Umbilical cord (tissue), 2 donors: Measurements from ENCODE around the gene OR3A1. TPM values are rescaled to one million over a fixed set of nuclear protein-coding genes. Genes with fewer than 3 reads are reported as not detected.
"Not testable (repeated sequence)": the region's sequence is repeated elsewhere in the genome, so short reads cannot be mapped to it uniquely, and the experiment has no call there.

Experiments used
- DNase-seq: peaks from one replicate; pipeline ENCODE4 v3.0.0-alpha.2; 2015; ENCODE audit warnings: low spot score
- total RNA-seq: library from RNA; depleted of rRNA; stranded (reverse); fragments of >200 nt; gene quantifications from one replicate; pipeline ENCODE4 v1.2.3, GENCODE V29; 2014; ENCODE audit warnings: low replicate concordance; ENCODE audit not compliant: insufficient read depth

Gene OR3A1, protein sequence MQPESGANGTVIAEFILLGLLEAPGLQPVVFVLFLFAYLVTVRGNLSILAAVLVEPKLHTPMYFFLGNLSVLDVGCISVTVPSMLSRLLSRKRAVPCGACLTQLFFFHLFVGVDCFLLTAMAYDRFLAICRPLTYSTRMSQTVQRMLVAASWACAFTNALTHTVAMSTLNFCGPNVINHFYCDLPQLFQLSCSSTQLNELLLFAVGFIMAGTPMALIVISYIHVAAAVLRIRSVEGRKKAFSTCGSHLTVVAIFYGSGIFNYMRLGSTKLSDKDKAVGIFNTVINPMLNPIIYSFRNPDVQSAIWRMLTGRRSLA
- 0.48 TPM for total RNA-seq

DNA sequence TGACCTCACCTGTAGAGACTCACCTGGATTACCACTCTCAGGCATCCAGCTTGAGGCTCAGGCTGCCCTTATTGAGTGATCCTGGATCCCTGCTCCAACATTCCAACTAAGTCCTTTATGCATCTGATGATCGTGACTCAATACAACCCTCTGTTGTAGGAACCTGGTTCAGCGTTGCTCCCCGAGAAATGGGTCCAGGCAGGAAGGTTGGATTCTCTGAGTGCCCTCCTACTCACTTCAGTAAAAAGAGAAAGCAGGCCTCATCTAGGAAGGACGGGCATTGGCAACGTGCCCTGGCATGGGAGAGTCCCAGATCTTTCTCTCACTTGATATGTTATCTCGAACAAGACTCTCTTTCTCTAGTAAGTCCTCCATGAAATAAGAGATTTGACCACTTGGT lies at the start of gene OR3A1:
Gene OR3A1, minus strand, starts transcription at position 101 of the 400 bp plus-strand sequence. CDS start 5,778 bp downstream, outside the sequence.
- no peak for DNase-seq

- not testable (repeated sequence) for DNase-seq
These were observed 44.6 kb upstream of the OR3A1 start for GRCh38 chr17:3342782-3343181.

GRCh38 chr17:3335876-3336275 lies 37.7 kb upstream of the OR3A1 start:
- DNase-seq, result no peak

DNA sequence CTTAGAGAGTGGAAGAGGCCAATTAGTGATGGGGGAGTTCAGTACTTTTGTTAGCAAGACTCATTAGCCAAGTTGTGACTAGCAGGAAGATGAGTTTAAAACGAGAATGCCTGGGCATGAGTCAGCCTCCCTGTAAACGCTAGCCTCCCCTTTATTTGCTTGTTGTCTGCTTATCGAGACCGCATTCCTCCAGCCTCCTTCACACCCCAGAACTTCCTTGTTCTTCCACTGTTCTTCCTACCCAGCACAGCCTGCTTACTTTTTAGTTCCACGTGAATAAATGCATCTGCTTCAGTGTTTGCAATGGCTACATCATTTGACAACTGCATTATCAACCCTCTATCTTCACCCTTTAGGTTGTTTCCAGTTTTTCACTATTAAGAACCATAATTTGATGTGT lies 20.2 kb upstream of the OR3A1 start:
- DNase-seq, result no peak

DNA sequence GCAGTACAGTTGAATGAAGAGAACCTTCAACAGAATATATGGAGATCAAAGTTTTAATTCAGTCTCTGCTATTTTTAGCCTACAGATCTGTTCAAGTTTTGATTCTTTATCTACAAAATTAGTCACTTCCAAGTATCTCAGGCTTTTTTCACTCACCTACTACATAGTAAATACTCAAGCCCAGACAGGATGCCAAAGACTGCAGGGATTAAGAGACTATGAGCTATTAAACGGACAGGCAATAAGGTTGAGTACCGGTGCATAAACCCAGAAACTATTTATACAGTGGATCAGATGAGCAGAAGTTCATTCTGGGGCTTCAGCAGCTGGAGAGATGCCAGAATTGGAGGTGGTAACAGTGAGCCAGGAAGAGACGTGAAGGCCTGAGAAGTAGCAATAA lies 18.7 kb upstream of the OR3A1 start:
- DNase-seq, result no peak

DNA sequence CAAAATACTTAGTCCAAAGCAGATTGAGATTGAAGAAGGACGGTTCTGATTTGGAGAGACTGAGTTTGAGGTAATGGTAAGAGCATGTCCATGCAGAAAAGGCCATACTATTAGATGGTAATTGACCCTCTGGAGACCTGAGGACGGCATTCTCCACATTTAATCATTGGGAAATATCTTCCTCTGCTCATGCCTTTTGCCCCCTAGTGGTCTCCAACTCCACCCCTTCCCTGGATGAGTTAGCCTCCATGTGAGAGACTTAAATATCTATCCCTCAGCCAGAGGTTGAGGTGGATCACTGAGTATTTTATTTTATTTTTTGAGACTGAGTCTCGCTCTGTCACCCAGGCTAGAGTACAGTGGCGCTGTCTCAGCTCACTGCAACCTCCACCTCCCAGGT lies 10.4 kb upstream of the OR3A1 start:
- DNase-seq, result no peak

DNA sequence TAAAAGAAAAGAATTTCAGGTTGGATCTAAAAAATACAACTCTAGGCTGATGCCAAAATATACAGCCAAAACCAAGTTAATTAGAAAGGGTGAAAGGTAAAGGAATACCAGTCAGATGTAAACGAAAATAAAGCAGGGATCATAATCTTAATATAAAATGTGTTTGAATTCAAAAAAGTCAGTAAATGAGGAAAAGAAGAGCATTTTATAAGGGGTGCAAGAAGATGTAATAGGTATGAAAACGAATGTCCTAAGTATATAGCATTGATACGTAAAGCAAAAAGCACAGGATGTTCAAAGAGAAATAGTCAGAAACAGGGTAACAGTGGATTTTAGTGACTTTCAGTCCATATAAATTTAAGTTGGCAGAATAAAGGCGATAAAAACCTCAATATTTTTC lies 2.5 kb downstream of the OR3A1 start:
- no peak for DNase-seq

- DNase-seq, result not testable (repeated sequence)
These were observed 4.6 kb downstream of the OR3A1 start for GRCh38 chr17:3293548-3293947.

DNA sequence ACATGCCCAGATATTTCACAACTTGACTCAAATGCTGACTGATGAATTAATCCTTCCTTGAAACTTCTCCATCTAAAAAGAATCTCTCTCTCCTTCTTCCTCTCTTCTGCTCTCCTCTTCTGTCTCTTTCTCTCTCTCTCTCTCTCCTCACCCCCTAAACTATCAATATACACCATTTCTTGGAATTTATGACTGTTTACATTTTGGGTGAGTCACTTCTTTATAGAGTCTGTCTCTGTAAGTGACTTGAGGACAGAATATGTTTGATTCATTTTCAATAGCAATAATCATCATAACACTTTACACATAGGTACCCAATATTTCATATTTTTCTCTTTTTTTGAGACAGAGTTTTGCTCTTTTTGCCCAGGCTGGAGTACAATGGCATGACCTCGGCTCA lies 15.3 kb downstream of the OR3A1 start:
- no peak for DNase-seq

DNA sequence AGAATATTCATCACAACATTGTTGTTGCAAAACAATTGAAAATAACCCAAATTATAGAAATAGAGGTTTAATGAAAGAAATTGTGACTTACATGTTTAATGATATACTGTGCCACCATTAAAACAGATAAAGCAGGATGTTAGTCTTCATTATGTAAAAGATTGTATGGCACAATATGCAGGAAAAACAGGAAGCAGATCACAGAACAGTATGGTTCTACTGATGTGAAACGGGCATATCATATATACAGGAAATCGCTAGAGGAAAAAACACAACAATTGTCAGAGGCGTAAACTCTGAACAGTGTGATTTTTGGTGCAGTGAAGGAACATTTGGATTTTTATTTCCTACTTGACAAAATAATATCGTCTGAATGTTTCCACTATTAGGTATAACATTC lies 22.0 kb downstream of the OR3A1 start:
- no peak for DNase-seq

GRCh38 chr17:3271072-3271848 lies 26.9 kb downstream of the OR3A1 start:
- DNase-seq, result no peak

DNA sequence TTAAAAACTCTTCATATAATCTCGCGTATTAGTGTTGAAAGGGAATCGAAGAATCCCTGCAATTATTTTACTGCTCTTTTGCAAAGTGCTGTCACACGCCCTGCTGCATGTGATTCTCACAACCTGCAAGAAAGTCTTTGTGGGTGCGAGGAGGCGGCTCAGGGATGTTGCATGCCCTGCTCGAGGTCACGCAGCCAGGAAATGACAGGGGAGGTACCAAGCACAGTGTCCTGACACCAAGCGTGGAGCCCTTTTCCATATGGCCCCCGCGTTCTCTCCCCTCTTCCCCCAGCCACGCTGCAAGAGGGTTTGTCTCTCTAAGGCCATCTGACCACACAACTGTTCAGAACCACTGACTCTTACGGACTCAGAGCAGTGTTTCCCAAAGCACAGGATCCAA lies 37.6 kb downstream of the OR3A1 start:
- DNase-seq, result no peak

- DNase-seq, result no peak
These were observed 38.0 kb downstream of the OR3A1 start for GRCh38 chr17:3260163-3260562.

- no peak for DNase-seq
These were observed 41.6 kb downstream of the OR3A1 start for GRCh38 chr17:3256575-3256974.

- not testable (repeated sequence) for DNase-seq
These were observed 49.1 kb downstream of the OR3A1 start for GRCh38 chr17:3249013-3249412.

DNA sequence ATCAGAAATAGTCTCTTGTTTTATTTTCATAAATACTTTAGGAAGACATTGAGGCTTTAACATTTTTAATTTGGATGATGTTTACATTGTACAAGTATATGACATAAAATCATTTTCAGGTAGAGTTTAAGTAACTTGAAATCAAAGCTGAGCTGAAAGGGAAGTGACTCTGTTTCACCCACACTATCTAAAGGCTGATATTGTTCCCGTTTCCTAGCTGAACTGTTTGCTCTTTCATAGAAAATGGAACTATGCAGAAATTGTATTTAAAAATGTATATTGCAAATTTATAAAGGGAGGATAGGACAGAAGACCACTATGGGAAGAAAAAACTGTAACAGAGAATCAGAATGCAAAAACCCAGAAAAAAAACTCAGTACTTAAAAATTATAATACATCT lies 53.3 kb downstream of the OR3A1 start:
- DNase-seq, result not testable (repeated sequence)

- not testable (repeated sequence) for DNase-seq
These were observed 57.1 kb downstream of the OR3A1 start for GRCh38 chr17:3241044-3241443.

Other genes with a start within 250 kb of the OR3A1 start
- gene OR1D5, start 234.8 kb downstream of the OR3A1 start, total RNA-seq, result not detected
- gene OR1D2, start 193.9 kb downstream of the OR3A1 start, total RNA-seq, result 7.0 TPM
- gene OR1G1, start 170.8 kb downstream of the OR3A1 start, total RNA-seq, result not detected
- gene OR1A2, start 100.8 kb downstream of the OR3A1 start, total RNA-seq, result 2.6 TPM
- 5.5 TPM for gene OR1A1, start 90.7 kb downstream of the OR3A1 start, total RNA-seq
- gene OR3A2, start 87.9 kb upstream of the OR3A1 start, total RNA-seq, result not detected
- gene OR1E1, start 100.0 kb upstream of the OR3A1 start, total RNA-seq, result not detected
- gene OR3A3, start 113.0 kb upstream of the OR3A1 start, total RNA-seq, result 5.3 TPM
- gene OR1E2, start 135.5 kb upstream of the OR3A1 start, total RNA-seq, result 1.2 TPM
- gene SPATA22, start 173.5 kb upstream of the OR3A1 start, total RNA-seq, result 1.2 TPM
- gene ASPA, start 177.6 kb upstream of the OR3A1 start, total RNA-seq, result 6.3 TPM